ENCODE data around the gene FOXC1.

FOXC1 gene

GRCh38 chr6:1627827-1628560 is 18.3 kb downstream of the FOXC1 start:
- intact Hi-C loops (cut with DNase I), result loop anchor here (5.0 kb wide), 1 partner anchor 474 kb away; no protein-coding TSS in a partner anchor
- DNase-seq, result no peak

GRCh38 chr6:1629316-1629715 is 19.6 kb downstream of the FOXC1 start:
- intact Hi-C loops (cut with DNase I), result loop anchor here (5.0 kb wide), 1 partner anchor 473 kb away; no protein-coding TSS in a partner anchor
- DNase-seq, result peak in 1 of 42 donors; percentile 26

GRCh38 chr6:1630212-1630770 is 20.6 kb downstream of the FOXC1 start:
- peak in 1 of 42 donors; percentile 32 for DNase-seq

GRCh38 chr6:1630771-1631217 is 21.1 kb downstream of the FOXC1 start:
- intact Hi-C loops (cut with DNase I), result no loop called here
- DNase-seq, result peak in 1 of 42 donors; percentile 19

More at GRCh38 chr6:1630212-1630770, 20.6 kb downstream of the FOXC1 start:
- intact Hi-C loops (cut with DNase I), result no loop called here

- no peak for DNase-seq
- intact Hi-C loops (cut with DNase I), result no loop called here
Observed at GRCh38 chr6:1631251-1631650, 21.5 kb downstream of the FOXC1 start.

- DNase-seq, result peak in 1 of 42 donors; percentile 21
- intact Hi-C loops (cut with DNase I), result no loop called here
Observed at GRCh38 chr6:1633366-1634021, 23.8 kb downstream of the FOXC1 start.

GRCh38 chr6:1634081-1634480 is 24.4 kb downstream of the FOXC1 start:
- intact Hi-C loops (cut with DNase I), result no loop called here
- DNase-seq, result peak in 1 of 42 donors; percentile 9

- DNase-seq, result peak in 1 of 42 donors; percentile 24
- intact Hi-C loops (cut with DNase I), result no loop called here
Observed at GRCh38 chr6:1635305-1636010, 25.7 kb downstream of the FOXC1 start.

- intact Hi-C loops (cut with DNase I), result no loop called here
- no peak for DNase-seq
Observed at GRCh38 chr6:1636272-1636825, 26.6 kb downstream of the FOXC1 start.

- DNase-seq, result peak in 1 of 42 donors; percentile 32
Observed at GRCh38 chr6:1636971-1637871, 27.5 kb downstream of the FOXC1 start.

GRCh38 chr6:1639430-1639829 is 29.7 kb downstream of the FOXC1 start:
- intact Hi-C loops (cut with DNase I), result no loop called here
- DNase-seq, result no peak

More at GRCh38 chr6:1636971-1637871, 27.5 kb downstream of the FOXC1 start:
- intact Hi-C loops (cut with DNase I), result no loop called here

- DNase-seq, result no peak
- intact Hi-C loops (cut with DNase I), result no loop called here
Observed at GRCh38 chr6:1640476-1640875, 30.8 kb downstream of the FOXC1 start.

GRCh38 chr6:1641343-1641885 is 31.7 kb downstream of the FOXC1 start:
- intact Hi-C loops (cut with DNase I), result no loop called here
- no peak for DNase-seq

GRCh38 chr6:1643111-1643510 is 33.4 kb downstream of the FOXC1 start:
- intact Hi-C loops (cut with DNase I), result no loop called here

GRCh38 chr6:1643830-1644445 is 34.2 kb downstream of the FOXC1 start:
- DNase-seq, result no peak
- intact Hi-C loops (cut with DNase I), result no loop called here

More at GRCh38 chr6:1643111-1643510, 33.4 kb downstream of the FOXC1 start:
- DNase-seq, result no peak

- DNase-seq, result no peak
- intact Hi-C loops (cut with DNase I), result no loop called here
Observed at GRCh38 chr6:1644516-1645060, 34.9 kb downstream of the FOXC1 start.
